Measurements from ENCODE around the gene EBF3. TPM values are rescaled to one million over a fixed set of nuclear protein-coding genes. Genes with fewer than 3 reads are reported as not detected.

The EBF3 gene
- total RNA-seq, 1 donor from 2014 or later, result not detected

Other genes with a start within 250 kb of the EBF3 start
- gene C10orf143, start 146.6 kb upstream of the EBF3 start, total RNA-seq, result 0.75 and 0.88 TPM in 2 replicates
- 136 and 192 TPM in 2 replicates for gene GLRX3, start 172.1 kb upstream of the EBF3 start, total RNA-seq

Measured in kidney epithelial cell (primary cell).